Renal pelvis (tissue), 4 donors: ENCODE results near the gene CNTD1. TPM values are rescaled to one million over a fixed set of nuclear protein-coding genes. Genes with fewer than 3 reads are reported as not detected.
"Not testable (repeated sequence)": the region's sequence is repeated elsewhere in the genome, so short reads cannot be mapped to it uniquely, and the experiment has no call there.

Experiments used
- DNase-seq: peaks from one replicate; pipeline ENCODE4 v3.0.0-alpha.2; 2013
- polyA plus RNA-seq, 3 donors: library from polyadenylated mRNA; unstranded; fragments of 120-200 nt; gene quantifications; one replicate each; pipeline ENCODE4 v1.2.1, GENCODE V29; 2013; ENCODE audit not compliant: insufficient read length in 3 of 3

The CNTD1 gene
- polyA plus RNA-seq, 3 donors: 1.3 to 3.9 (median 3.3) TPM

GRCh38 chr17:42844761-42845555 is 46.3 kb downstream of the CNTD1 start:
- DNase-seq: no peak

- DNase-seq: no peak
These were observed 46.9 kb downstream of the CNTD1 start for GRCh38 chr17:42845556-42845917.

GRCh38 chr17:42845918-42846593 is 47.4 kb downstream of the CNTD1 start:
- DNase-seq: no peak

GRCh38 chr17:42846594-42847280 is 48.1 kb downstream of the CNTD1 start:
- DNase-seq: no peak

GRCh38 chr17:42848093-42848492 is 49.4 kb downstream of the CNTD1 start:
- DNase-seq: no peak

- DNase-seq: no peak
These were observed 50.4 kb downstream of the CNTD1 start for GRCh38 chr17:42849031-42849430.

GRCh38 chr17:42849451-42850181 is 51.0 kb downstream of the CNTD1 start:
- DNase-seq: no peak

GRCh38 chr17:42850954-42851353 is 52.3 kb downstream of the CNTD1 start, which contains the start of gene AOC3:
TSS of gene AOC3 (plus strand) at chr17:42851199. CDS start at chr17:42851344, 145 bp downstream.
- no peak for DNase-seq

GRCh38 chr17:42851371-42852240 is 52.9 kb downstream of the CNTD1 start:
- DNase-seq: not testable (repeated sequence)

- no peak for DNase-seq
These were observed 53.7 kb downstream of the CNTD1 start for GRCh38 chr17:42852351-42852750.

- no peak for DNase-seq
These were observed 54.3 kb downstream of the CNTD1 start for GRCh38 chr17:42853004-42853403.

- no peak for DNase-seq
These were observed 54.9 kb downstream of the CNTD1 start for GRCh38 chr17:42853597-42853967.

GRCh38 chr17:42853968-42854790 is 55.5 kb downstream of the CNTD1 start:
- no peak for DNase-seq

- no peak for DNase-seq
These were observed 56.5 kb downstream of the CNTD1 start for GRCh38 chr17:42855048-42855596.

GRCh38 chr17:42856093-42856492 is 57.4 kb downstream of the CNTD1 start:
- DNase-seq: not testable (repeated sequence)

- not testable (repeated sequence) for DNase-seq
These were observed 57.9 kb downstream of the CNTD1 start for GRCh38 chr17:42856516-42856915.

GRCh38 chr17:42857389-42857788 is 58.7 kb downstream of the CNTD1 start:
- DNase-seq: no peak
